ENCODE results near the gene CTNNA2.

Gene CTNNA2

GRCh38 chr2:79985571-79985970, 472.7 kb downstream of the CTNNA2 start:
- Histone ChIP-seq H3K36me3 (no peaks in the 10 kb centered on the region), H3K4me3 (ENCODE audit: low read depth, low read length) (no peak overlapping the region), H3K9me3 (ENCODE audit: severe bottlenecking) (no peaks in the 10 kb centered on the region), H3K27me3 (ENCODE audit: insufficient read depth, low read depth, severe bottlenecking) (no peaks in the 10 kb centered on the region), H3K27ac (no peak overlapping the region)
- no peak for DNase-seq
- TF ChIP-seq CTCF (IDR thresholded peaks at IDR 0.05; ENCODE audit: low read depth, low read length), result no peak

- DNase-seq, result no peak
- Histone ChIP-seq H3K4me3 (ENCODE audit: low read depth, low read length) (no peak overlapping the region), H3K36me3 (no peaks in the 10 kb centered on the region), H3K27ac (no peak overlapping the region), H3K27me3 (ENCODE audit: insufficient read depth, low read depth, severe bottlenecking) (no peaks in the 10 kb centered on the region), H3K9me3 (ENCODE audit: severe bottlenecking) (no peaks in the 10 kb centered on the region)
- TF ChIP-seq CTCF (IDR thresholded peaks at IDR 0.05; ENCODE audit: low read depth, low read length), result no peak
Measured at GRCh38 chr2:79993144-79993543, 480.3 kb downstream of the CTNNA2 start.

- H3K36me3 ChIP-seq, result no peaks in the 10 kb centered on the region
- no peak for DNase-seq
- TF ChIP-seq CTCF (IDR thresholded peaks at IDR 0.05; ENCODE audit: low read depth, low read length), result no peak
- no peaks in the 10 kb centered on the region for H3K9me3 ChIP-seq (ENCODE audit: severe bottlenecking)
- H3K4me3 ChIP-seq (ENCODE audit: low read depth, low read length), result no peak overlapping the region
- H3K27me3 ChIP-seq (ENCODE audit: insufficient read depth, low read depth, severe bottlenecking), result no peaks in the 10 kb centered on the region
- no peak overlapping the region for H3K27ac ChIP-seq
Measured at GRCh38 chr2:79994161-79994560, 481.3 kb downstream of the CTNNA2 start.

- no peak for DNase-seq
- H3K36me3 ChIP-seq, result no peaks in the 10 kb centered on the region
- H3K27ac ChIP-seq, result no peak overlapping the region
- H3K27me3 ChIP-seq (ENCODE audit: insufficient read depth, low read depth, severe bottlenecking), result no peaks in the 10 kb centered on the region
- H3K9me3 ChIP-seq (ENCODE audit: severe bottlenecking), result no peaks in the 10 kb centered on the region
- TF ChIP-seq CTCF (IDR thresholded peaks at IDR 0.05; ENCODE audit: low read depth, low read length), result no peak
- no peak overlapping the region for H3K4me3 ChIP-seq (ENCODE audit: low read depth, low read length)
Measured at GRCh38 chr2:79994965-79995364, 482.1 kb downstream of the CTNNA2 start.

- H3K27me3 ChIP-seq (ENCODE audit: insufficient read depth, low read depth, severe bottlenecking), result no peaks in the 10 kb centered on the region
- H3K9me3 ChIP-seq (ENCODE audit: severe bottlenecking), result no peaks in the 10 kb centered on the region
- no peak overlapping the region for H3K27ac ChIP-seq
- H3K4me3 ChIP-seq (ENCODE audit: low read depth, low read length), result no peak overlapping the region
- H3K36me3 ChIP-seq, result no peaks in the 10 kb centered on the region
- no peak for DNase-seq
- TF ChIP-seq CTCF (IDR thresholded peaks at IDR 0.05; ENCODE audit: low read depth, low read length), result no peak
Measured at GRCh38 chr2:79996709-79997108, 483.9 kb downstream of the CTNNA2 start.

- no peaks in the 10 kb centered on the region for H3K9me3 ChIP-seq (ENCODE audit: severe bottlenecking)
- no peak overlapping the region for H3K27ac ChIP-seq
- no peak for DNase-seq
- no peaks in the 10 kb centered on the region for H3K27me3 ChIP-seq (ENCODE audit: insufficient read depth, low read depth, severe bottlenecking)
- no peak overlapping the region for H3K4me3 ChIP-seq (ENCODE audit: low read depth, low read length)
- no peak for TF ChIP-seq CTCF (IDR thresholded peaks at IDR 0.05; ENCODE audit: low read depth, low read length)
- H3K36me3 ChIP-seq, result no peaks in the 10 kb centered on the region
Measured at GRCh38 chr2:80001701-80002101, 488.9 kb downstream of the CTNNA2 start.
